GM21737 (cell line): ENCODE measurements around the gene RAMP1.
"Not testable (repeated sequence)": the region's sequence is repeated elsewhere in the genome, so short reads cannot be mapped to it uniquely, and the experiment has no call there.

ENCODE experiments used
- ATAC-seq: cut with Tn5 transposase; IDR thresholded peaks from one replicate; pipeline ENCODE4 v1.9.1; 2021; ENCODE audit warnings: mild to moderate bottlenecking, moderate library complexity; ENCODE audit not compliant: unreplicated experiment

RAMP1 gene

DNA sequence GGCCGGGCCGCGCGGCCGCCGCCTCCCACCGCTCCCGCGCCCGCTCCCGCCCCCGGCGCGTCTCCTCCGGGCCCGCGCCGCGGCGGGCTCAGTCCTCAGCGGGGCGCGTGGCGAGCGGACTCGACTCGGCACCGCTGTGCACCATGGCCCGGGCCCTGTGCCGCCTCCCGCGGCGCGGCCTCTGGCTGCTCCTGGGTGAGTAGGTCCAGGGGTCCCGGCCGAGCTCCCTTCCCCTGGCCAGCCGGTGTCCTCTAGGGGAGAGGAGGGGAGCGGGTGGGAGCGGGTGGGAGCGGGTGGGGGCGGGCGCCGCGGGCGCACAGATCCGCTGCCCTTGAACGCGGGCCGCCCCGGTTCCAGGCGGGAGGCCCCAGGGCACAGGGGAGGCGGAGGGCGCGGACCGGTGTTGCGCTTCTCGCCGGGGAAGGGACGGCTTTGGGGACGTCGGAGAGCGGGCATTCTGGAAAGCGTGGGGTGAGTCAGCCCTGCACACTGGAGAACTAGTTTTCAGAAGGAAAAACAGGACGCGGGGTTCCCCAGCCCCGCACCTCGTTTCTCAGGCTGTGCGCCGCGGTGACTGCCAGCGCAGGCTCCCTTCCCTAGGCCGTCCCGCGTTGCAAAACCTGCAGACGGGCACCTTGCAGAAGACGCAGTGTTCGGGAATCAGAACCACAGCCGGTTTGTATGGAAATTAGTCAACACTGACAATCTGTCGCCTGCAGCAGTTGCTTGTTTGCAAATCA is at the start of gene RAMP1:
Gene RAMP1 (plus strand): TSS at position 91 of the 740 bp plus-strand sequence. CDS start 53 bp downstream, at position 144.
- no peak for ATAC-seq

DNA sequence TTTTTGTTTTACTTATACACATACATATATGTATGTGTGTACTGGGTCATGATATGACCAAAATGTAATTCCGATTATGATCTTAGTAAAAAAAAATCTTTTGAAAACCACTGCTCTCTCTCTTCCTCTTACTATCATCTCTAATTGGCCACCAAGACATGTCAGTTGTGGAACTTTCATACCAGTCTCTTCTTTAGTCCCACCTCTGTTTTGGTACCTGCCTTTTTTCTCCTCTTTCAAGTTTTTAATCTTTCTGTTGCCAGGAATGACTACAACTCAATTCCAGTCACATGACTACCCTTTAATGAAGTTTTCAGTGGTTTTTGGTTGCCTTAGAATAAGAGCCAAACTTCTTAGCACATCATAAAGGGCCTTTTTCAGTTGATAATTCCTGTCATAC is 43.8 kb upstream of the RAMP1 start:
- ATAC-seq = no peak

- no peak for ATAC-seq
Measured at GRCh38 chr2:237816531-237816930, 42.9 kb upstream of the RAMP1 start.

DNA sequence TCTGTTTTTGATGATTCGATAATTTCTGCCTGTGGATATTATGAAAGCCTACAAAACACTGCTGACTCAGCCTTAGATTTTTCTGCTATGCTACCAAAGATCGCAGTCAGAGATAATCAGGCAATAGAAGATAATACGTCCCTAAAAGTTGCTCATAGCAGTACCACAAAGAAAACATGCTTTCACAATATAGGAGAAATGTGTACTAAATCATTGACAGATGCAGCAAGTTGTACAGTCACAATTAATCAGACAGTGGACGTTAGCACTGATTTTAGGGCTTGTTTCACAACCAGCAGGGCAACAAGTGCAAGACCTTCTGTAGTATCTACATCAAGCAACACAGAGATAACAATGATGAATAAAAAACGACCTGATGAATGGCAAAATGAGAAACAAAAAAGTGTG is 41.4 kb upstream of the RAMP1 start:
- no peak for ATAC-seq

DNA sequence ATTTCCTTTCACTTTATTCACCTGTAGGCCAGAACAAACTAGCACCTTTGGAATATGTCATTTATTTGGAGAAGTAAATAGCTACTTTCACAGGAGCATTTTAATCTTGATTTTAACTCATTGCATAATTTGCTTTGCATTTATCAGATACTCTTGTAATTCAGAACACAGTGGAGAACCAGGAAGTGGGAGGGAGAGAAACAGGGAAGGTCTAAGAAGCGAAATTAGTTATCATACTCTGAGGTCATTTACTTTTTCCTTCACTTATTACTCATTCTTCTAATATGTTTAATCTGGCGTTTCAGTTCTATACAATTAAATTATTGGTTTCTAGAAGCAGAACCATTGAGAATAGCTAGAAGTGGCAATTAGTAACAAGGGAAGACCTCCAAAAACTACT is 40.2 kb upstream of the RAMP1 start:
- no peak for ATAC-seq

- ATAC-seq = no peak
Measured at GRCh38 chr2:237820421-237820820, 39.0 kb upstream of the RAMP1 start.

DNA sequence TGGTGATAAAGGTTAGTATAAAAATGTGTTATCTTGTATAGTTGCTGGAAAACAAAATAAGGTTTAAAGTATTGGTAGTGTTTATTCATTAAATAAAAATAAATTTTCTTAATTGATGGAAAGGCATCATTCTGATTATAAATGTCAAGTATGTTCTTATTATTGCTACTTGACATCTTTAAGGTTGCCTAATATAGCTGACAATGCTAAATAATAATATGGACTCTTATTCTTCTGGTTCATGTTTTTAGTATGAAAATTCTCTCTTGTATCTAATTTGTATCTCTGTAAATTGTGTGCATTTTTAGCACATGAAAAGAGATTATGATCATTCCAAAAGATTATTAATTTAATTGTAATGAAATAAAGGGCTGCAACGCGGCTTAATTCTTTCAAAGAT is 35.9 kb upstream of the RAMP1 start:
- ATAC-seq = no peak

- ATAC-seq = no peak
Measured at GRCh38 chr2:237824085-237824484, 35.3 kb upstream of the RAMP1 start.

DNA sequence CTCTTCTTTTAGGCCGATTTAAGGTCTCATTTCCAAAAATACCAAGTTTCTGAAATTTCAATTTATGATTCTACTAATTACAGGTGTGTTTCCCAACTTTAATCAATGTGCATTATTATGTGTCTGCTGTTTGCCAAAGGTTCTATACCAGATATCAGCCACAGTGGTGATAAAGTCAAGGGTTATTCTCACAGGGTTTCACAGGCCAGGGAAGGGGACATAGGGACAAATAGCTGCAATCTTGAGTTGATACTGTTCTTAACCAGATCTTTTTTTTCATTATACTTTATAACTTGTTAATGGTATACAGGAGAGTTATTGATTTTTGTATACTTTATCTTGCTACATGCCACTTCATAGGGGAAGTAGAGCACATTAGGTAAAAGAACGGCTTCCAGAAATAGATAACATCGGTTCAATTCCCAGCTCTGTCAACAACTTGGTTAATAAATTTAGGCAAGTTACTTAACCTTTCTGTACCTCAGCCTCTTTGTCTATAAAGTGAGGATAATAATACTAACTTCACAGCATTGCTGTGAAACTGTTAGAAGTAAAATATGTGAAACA is 31.9 kb upstream of the RAMP1 start:
- ATAC-seq = no peak

- no peak for ATAC-seq
Measured at GRCh38 chr2:237830522-237830921, 28.9 kb upstream of the RAMP1 start.

DNA sequence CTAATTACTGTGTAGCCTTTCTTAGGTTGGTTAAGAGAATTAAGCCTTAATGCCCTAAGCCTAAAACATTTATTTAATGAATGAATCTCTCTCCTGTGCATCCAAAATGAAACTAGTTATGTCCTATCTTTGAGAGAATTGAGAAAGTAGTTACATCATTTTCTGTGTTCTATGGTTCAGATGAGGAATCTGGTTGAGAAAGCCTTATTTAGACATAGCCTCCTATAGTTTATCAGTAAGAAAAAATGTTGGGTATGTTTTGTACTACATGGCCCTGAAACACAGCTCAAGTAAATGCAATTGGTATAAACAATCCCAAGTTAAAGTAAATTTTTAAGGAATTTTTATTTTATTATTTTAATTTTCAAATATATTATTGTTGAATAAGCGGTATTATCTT is 25.9 kb upstream of the RAMP1 start:
- ATAC-seq = no peak

DNA sequence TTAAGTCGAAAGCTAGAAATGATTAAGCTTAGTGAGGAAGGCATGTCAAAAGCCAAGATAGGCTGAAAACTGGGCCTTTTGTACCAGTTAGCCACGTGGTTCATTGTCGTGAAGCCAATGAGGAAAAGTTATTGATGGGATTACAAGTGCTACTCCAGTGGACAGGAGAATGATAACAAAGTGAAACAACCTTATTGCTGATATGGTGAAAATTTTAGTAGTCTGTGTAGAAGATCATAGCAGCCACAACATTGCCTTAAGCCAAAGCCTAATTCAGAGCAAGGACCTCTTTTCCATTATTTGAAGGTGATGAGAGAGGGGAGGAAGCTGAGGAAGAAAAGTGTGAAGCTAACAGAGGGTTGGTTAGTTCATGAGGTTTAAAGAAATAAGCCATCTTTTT is 24.1 kb upstream of the RAMP1 start:
- ATAC-seq = no peak

DNA sequence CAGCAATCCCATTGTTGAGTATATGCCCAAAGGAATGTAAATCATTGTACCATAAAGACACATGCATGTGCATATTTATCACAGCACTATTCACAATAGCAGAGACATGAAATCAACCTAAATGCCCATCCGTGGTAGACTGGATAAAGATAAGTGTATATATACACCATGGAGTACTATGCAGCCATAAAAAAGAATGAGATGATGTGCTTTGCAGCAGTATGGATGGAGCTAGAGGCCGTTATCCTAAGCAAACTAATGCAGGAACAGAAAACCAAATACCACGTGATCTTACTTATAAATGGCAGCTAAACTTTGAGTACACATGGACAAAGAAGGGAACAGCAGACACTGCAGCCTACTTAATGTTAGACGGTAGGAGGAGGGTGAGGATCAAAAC is 18.4 kb upstream of the RAMP1 start:
- ATAC-seq = no peak

DNA sequence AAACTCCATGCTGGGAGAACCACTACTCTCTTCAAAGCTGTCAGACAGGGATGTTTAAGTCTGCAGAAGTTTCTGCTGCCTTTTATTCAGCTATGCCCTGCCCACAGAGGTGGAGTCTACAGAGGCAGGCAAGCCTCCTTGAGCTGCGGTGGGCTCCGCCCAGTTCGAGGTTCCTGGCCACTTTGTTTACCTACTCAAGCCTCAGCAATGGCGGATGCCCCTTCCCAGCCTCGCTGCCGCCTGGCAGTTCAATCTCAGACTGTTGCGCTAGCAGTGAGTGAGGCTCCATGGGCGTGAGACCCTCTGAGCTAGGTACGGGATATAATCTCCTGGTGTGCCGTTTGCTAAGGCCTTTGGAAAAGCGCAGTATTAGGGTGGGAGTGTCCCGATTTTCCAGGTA is 10.5 kb upstream of the RAMP1 start:
- ATAC-seq = not testable (repeated sequence)

DNA sequence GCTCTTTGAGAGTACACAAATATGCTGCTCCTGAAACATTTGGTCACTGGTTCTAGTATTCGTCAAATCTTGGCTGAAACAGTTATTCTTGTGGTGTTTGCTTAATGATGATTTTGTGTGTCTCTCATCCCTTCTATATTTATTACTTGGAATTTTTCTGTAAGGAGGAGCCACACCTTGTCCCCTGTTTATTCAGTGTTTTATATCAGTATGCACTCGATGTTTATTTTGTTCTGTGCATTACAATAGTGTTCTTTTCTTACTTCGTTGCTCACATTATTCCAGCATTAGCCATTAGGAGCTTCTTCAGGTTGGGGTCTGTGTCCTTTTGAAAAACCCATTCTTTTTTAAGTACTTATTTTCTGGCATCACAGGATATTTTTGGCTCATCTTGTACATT is 5.1 kb upstream of the RAMP1 start:
- ATAC-seq = no peak

GRCh38 chr2:237857791-237858190 is 1.6 kb upstream of the RAMP1 start:
- no peak for ATAC-seq

GRCh38 chr2:237858294-237859081 is 935 bp upstream of the RAMP1 start:
- no peak for ATAC-seq

DNA sequence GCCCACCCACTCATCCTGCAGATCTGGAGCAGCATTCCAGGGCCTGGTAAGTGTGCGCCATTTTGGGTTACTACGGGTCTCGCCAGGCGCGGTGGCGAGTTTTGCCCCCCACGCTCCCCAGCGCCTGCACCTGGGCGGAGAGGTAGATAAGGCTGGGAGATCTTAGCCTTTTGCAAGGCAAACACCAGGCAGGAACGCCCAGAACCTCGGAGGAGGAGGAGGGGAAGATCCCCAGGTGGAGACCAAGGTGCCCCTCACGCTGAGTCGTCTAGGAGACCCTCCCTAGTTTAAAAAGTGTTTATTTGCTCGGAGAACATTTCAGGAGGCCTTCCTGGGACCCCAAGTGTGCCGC is 365 bp upstream of the RAMP1 start:
- no peak for ATAC-seq

DNA sequence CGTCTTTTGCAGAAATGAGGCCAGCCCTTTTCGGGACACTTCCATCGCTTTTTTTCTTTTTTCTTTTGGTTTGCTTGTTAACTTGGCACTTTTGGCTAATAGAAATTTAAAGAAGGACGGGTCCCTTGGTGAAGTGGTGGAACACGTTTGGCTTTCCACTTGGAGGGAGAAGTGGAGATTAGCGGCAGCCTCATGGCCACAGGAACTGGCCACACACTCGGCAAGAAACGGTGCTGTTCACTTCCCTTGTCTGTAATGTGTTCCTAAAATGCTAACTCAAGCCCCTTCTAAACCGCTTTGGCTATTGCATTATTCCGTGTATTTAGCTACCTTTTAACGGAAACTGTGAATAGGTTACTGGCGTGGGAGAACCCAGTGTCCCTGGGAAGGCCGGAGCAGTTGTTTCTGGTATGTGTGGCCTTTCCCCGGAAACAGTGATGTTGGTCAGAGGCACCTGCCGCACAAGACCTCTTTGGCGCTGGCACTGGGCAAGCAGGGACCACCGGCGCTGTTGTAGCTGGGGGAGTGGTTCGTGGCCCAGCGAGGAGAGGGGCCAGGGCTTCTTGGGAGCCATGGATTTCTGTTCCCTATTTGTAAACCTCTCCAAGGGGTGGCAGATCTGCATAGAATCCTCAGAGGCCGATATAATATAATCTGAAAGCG is 981 bp downstream of the RAMP1 start:
- ATAC-seq = no peak

GRCh38 chr2:237861875-237862527 is 2.6 kb downstream of the RAMP1 start:
- ATAC-seq = no peak

GRCh38 chr2:237862528-237862895 is 3.1 kb downstream of the RAMP1 start:
- ATAC-seq = no peak
